Measurements from ENCODE around the gene CSPG4. TPM values are rescaled to one million over a fixed set of nuclear protein-coding genes. Genes with fewer than 3 reads are reported as not detected.
"Not testable (repeated sequence)": the region's sequence is repeated elsewhere in the genome, so short reads cannot be mapped to it uniquely, and the experiment has no call there.

Gene CSPG4
- total RNA-seq, 5 donors from 2014 or later (not counting 1 experiment from before 2014, with no cell fraction given) = 0.06 to 0.07 (median 0.06) TPM; not detected in 2

GRCh38 chr15:75759416-75760130, 46.9 kb upstream of the CSPG4 start:
- no peaks in the 10 kb centered on the region for H3K27me3 Mint-ChIP-seq
- ChIA-PET POLR2A (interaction anchor here in 1 of 2 donors (0.6 kb wide), 1 partner anchor 885 kb away, joined by 3 read pairs; no protein-coding TSS in a partner anchor), CTCF (interaction anchor here in 1 of 2 donors (0.6 kb wide), 1 partner anchor 16 kb away, joined by 3 read pairs; no protein-coding TSS in a partner anchor)
- no peaks in the 10 kb centered on the region for H3K36me3 ChIP-seq (ENCODE audit: control insufficient read depth in 2 of 2, extremely low read depth in 1 of 2, insufficient read depth in 1 of 2, low read length in 1 of 2)
- DNase-seq (no peak), ATAC-seq (replicated peaks in 1 of 4) (no peak)
- H3K36me3 Mint-ChIP-seq = no peaks in the 10 kb centered on the region
- peak overlapping the region; percentile 81 to 90 for H3K27ac Mint-ChIP-seq
- H3K9me3 Mint-ChIP-seq = no peaks in the 10 kb centered on the region
- peaks cover 6 to 21% (median 15%) of the 10 kb centered on the region in 3 donors for H3K4me1 Mint-ChIP-seq
- H3K9me3 ChIP-seq = no peaks in the 10 kb centered on the region
- no peak overlapping the region for H3K27ac ChIP-seq (ENCODE audit: low read length)
- H3K4me3 ChIP-seq (ENCODE audit: control insufficient read depth in 1 of 2, extremely low read depth in 1 of 2, low read length in 1 of 2) = no peak overlapping the region
- H3K4me3 Mint-ChIP-seq = peak overlapping the region; percentile 84 to 87 (median 85)
- WGBS (ENCODE audit: insufficient coverage) = no CpG with 5 or more reads among the region's 2 CpGs
- peaks cover 0 to 6% of the 10 kb centered on the region in 2 experiments for H3K27me3 ChIP-seq (replicated peaks in 1 of 2; ENCODE audit: control insufficient read depth in 2 of 2, extremely low read depth in 1 of 2, insufficient read depth in 2 of 2, low read length in 1 of 2)
- H3K4me1 ChIP-seq (ENCODE audit: control insufficient read depth in 1 of 2, extremely low read depth in 1 of 2, insufficient read depth in 2 of 2, low read length in 2 of 2) = peaks cover 2 to 9% of the 10 kb centered on the region in 2 experiments

- peaks cover 2 to 9% of the 10 kb centered on the region in 2 experiments for H3K4me1 ChIP-seq (ENCODE audit: control insufficient read depth in 1 of 2, extremely low read depth in 1 of 2, insufficient read depth in 2 of 2, low read length in 2 of 2)
- no peaks in the 10 kb centered on the region for H3K27me3 Mint-ChIP-seq
- peaks cover 0 to under 1% of the 10 kb centered on the region in 2 experiments for H3K27me3 ChIP-seq (replicated peaks in 1 of 2; ENCODE audit: control insufficient read depth in 2 of 2, extremely low read depth in 1 of 2, insufficient read depth in 2 of 2, low read length in 1 of 2)
- no peaks in the 10 kb centered on the region for H3K9me3 Mint-ChIP-seq
- POLR2A ChIA-PET = no interaction called here
- peak overlapping the region; percentile 64 for H3K27ac ChIP-seq (ENCODE audit: low read length)
- DNase-seq (peak in 30 of 35 experiments; percentile 8 to 71 (median 27)), ATAC-seq (replicated peaks in 1 of 4) (peak; percentile 78 to 95 (median 88))
- 3% methylated on average over 22 of the region's 35 CpGs for WGBS (ENCODE audit: insufficient coverage)
- no peaks in the 10 kb centered on the region for H3K36me3 ChIP-seq (ENCODE audit: control insufficient read depth in 2 of 2, extremely low read depth in 1 of 2, insufficient read depth in 1 of 2, low read length in 1 of 2)
- no peaks in the 10 kb centered on the region for H3K9me3 ChIP-seq
- H3K4me3 ChIP-seq (ENCODE audit: control insufficient read depth in 1 of 2, extremely low read depth in 1 of 2, low read length in 1 of 2) = peak overlapping the region; percentile 78 to 82
- peak overlapping the region; percentile 84 to 87 (median 85) for H3K4me3 Mint-ChIP-seq
- CTCF ChIA-PET = interaction anchor here in 1 of 2 donors (0.7 kb wide), 1 partner anchor 30 kb away, joined by 4 read pairs; no protein-coding TSS in a partner anchor
- no peaks in the 10 kb centered on the region for H3K36me3 Mint-ChIP-seq
- peaks cover 6 to 21% (median 15%) of the 10 kb centered on the region in 3 donors for H3K4me1 Mint-ChIP-seq
- H3K27ac Mint-ChIP-seq = peak overlapping the region; percentile 81 to 90
Measured at GRCh38 chr15:75758071-75758872, 45.6 kb upstream of the CSPG4 start.

DNA sequence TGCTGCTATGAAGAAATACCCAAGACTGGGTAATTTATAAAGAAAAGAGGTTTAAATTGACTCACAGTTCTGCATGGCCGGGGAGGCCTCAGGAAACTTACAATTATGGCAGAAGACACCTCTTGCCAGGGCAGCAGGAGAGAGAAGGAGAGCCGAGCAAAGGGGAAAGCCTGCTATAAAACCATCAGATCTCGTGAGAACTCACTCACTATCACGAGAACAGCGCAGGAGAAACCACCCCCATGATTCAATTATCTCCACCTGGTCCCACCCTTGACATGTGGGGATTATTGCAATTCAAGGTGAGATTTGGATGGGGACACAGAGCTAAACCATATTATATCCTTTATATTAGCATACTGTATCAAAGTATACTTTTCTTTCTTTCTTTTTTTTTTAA, 42.2 kb upstream of the CSPG4 start:
- H3K9me3 Mint-ChIP-seq; H3K36me3 Mint-ChIP-seq; CTCF ChIA-PET; H3K27me3 Mint-ChIP-seq; DNase-seq; ATAC-seq (replicated peaks in 1 of 4); H3K27ac ChIP-seq (ENCODE audit: low read length); H3K4me3 Mint-ChIP-seq; H3K9me3 ChIP-seq; H3K36me3 ChIP-seq (ENCODE audit: control insufficient read depth in 2 of 2, extremely low read depth in 1 of 2, insufficient read depth in 1 of 2, low read length in 1 of 2); H3K27ac Mint-ChIP-seq; H3K4me3 ChIP-seq (ENCODE audit: control insufficient read depth in 1 of 2, extremely low read depth in 1 of 2, low read length in 1 of 2); POLR2A ChIA-PET: not testable (repeated sequence)
- H3K4me1 Mint-ChIP-seq = peaks cover 6 to 19% (median 15%) of the 10 kb centered on the region in 3 donors
- Histone ChIP-seq H3K4me1 (ENCODE audit: control insufficient read depth in 1 of 2, extremely low read depth in 1 of 2, insufficient read depth in 2 of 2, low read length in 2 of 2) (peaks cover 2 to 16% of the 10 kb centered on the region in 2 experiments), H3K27me3 (replicated peaks in 1 of 2; ENCODE audit: control insufficient read depth in 2 of 2, extremely low read depth in 1 of 2, insufficient read depth in 2 of 2, low read length in 1 of 2) (peaks cover 0 to 19% of the 10 kb centered on the region in 2 experiments)
- WGBS (ENCODE audit: insufficient coverage) = no CpG with 5 or more reads among the region's 5 CpGs

DNA sequence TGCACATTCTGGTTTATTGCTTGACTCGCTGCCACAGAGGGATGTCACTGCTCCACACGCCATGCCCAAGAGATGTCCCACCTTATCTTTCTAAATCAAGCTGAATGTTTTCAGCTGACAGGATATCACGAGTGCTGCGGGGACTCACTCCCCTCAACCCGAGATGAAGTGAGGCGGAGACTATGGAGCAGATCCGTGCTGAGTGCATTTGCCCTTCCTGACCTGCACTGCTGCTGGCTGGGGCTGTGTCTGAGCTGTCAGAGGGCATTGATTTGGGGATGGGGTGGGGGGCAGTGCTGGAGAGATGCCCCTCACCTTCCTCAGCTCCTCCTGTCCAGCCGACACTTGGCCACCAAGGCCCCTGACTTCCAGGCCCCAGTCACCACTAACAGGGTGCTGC, 40.5 kb upstream of the CSPG4 start:
- Histone ChIP-seq H3K27me3 (replicated peaks in 1 of 2; ENCODE audit: control insufficient read depth in 2 of 2, extremely low read depth in 1 of 2, insufficient read depth in 2 of 2, low read length in 1 of 2) (peaks cover 0 to 19% of the 10 kb centered on the region in 2 experiments), H3K4me3 (ENCODE audit: control insufficient read depth in 1 of 2, extremely low read depth in 1 of 2, low read length in 1 of 2) (no peak overlapping the region), H3K4me1 (ENCODE audit: control insufficient read depth in 1 of 2, extremely low read depth in 1 of 2, insufficient read depth in 2 of 2, low read length in 2 of 2) (peaks cover 0 to 20% of the 10 kb centered on the region in 2 experiments), H3K27ac (ENCODE audit: low read length) (no peak overlapping the region), H3K9me3 (no peaks in the 10 kb centered on the region), H3K36me3 (ENCODE audit: control insufficient read depth in 2 of 2, extremely low read depth in 1 of 2, insufficient read depth in 1 of 2, low read length in 1 of 2) (no peaks in the 10 kb centered on the region)
- DNase-seq = no peak
- WGBS (ENCODE audit: insufficient coverage) = 90% methylated on average over 2 of the region's 8 CpGs
- ChIA-PET POLR2A (no interaction called here), CTCF (interaction anchor here in 1 of 2 donors (0.6 kb wide), 1 partner anchor 49 kb away, joined by 6 read pairs; no protein-coding TSS in a partner anchor)
- no peak for ATAC-seq (replicated peaks in 1 of 4)
- peaks cover 7 to 18% (median 10%) of the 10 kb centered on the region in 3 donors for H3K4me1 Mint-ChIP-seq
- no peak overlapping the region for H3K4me3 Mint-ChIP-seq
- no peak overlapping the region for H3K27ac Mint-ChIP-seq
- H3K36me3 Mint-ChIP-seq = no peaks in the 10 kb centered on the region
- no peaks in the 10 kb centered on the region for H3K9me3 Mint-ChIP-seq
- H3K27me3 Mint-ChIP-seq = no peaks in the 10 kb centered on the region

DNA sequence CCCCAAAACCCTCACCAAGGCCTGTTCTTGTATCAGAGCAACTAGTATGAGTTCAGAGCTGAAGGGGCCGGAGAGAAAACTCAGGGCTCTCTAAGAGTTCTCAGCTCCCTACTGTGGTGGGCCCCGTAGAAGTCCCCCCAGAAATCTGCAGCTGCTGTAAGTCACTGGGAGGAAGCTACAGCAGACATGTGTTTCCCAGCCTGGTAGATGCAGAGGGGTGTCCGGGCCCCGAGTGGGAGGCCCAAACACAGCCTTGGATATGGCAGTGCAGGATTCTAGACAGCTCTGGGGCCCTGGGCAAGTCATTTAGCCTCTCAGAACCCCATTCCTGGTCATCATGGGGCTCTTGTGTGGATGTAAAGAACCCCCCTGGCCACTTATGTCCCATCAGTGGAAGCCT, 39.2 kb upstream of the CSPG4 start:
- Histone ChIP-seq H3K36me3 (ENCODE audit: control insufficient read depth in 2 of 2, extremely low read depth in 1 of 2, insufficient read depth in 1 of 2, low read length in 1 of 2) (no peaks in the 10 kb centered on the region), H3K4me1 (ENCODE audit: control insufficient read depth in 1 of 2, extremely low read depth in 1 of 2, insufficient read depth in 2 of 2, low read length in 2 of 2) (peaks cover 0 to 19% of the 10 kb centered on the region in 2 experiments), H3K9me3 (no peaks in the 10 kb centered on the region), H3K4me3 (ENCODE audit: control insufficient read depth in 1 of 2, extremely low read depth in 1 of 2, low read length in 1 of 2) (no peak overlapping the region), H3K27me3 (replicated peaks in 1 of 2; ENCODE audit: control insufficient read depth in 2 of 2, extremely low read depth in 1 of 2, insufficient read depth in 2 of 2, low read length in 1 of 2) (peaks cover 0 to 19% of the 10 kb centered on the region in 2 experiments), H3K27ac (ENCODE audit: low read length) (no peak overlapping the region)
- DNase-seq (no peak), ATAC-seq (replicated peaks in 1 of 4) (no peak)
- POLR2A ChIA-PET = no interaction called here
- WGBS (ENCODE audit: insufficient coverage) = 52% methylated on average over 2 of the region's 4 CpGs
- H3K9me3 Mint-ChIP-seq = no peaks in the 10 kb centered on the region
- H3K4me3 Mint-ChIP-seq = no peak overlapping the region
- H3K27me3 Mint-ChIP-seq = no peaks in the 10 kb centered on the region
- H3K27ac Mint-ChIP-seq = no peak overlapping the region
- no peaks in the 10 kb centered on the region for H3K36me3 Mint-ChIP-seq
- CTCF ChIA-PET = no interaction called here
- peaks cover 7 to 11% (median 7%) of the 10 kb centered on the region in 3 donors for H3K4me1 Mint-ChIP-seq

Data from T-cell (primary cell).